ENCODE data around the gene ANKS6. TPM values are rescaled to one million over a fixed set of nuclear protein-coding genes. Genes with fewer than 3 reads are reported as not detected.
"Not testable (repeated sequence)": the region's sequence is repeated elsewhere in the genome, so short reads cannot be mapped to it uniquely, and the experiment has no call there.

Gene ANKS6
- total RNA-seq, 1 donor from 2014 or later: 25.8 TPM

GRCh38 chr9:98686961-98687855 is 109.1 kb downstream of the ANKS6 start:
- peaks cover 4% of the 10 kb centered on the region for H3K27me3 ChIP-seq (ENCODE audit: control insufficient read depth, insufficient read depth, low read length)
- TF ChIP-seq, protein P1, sequence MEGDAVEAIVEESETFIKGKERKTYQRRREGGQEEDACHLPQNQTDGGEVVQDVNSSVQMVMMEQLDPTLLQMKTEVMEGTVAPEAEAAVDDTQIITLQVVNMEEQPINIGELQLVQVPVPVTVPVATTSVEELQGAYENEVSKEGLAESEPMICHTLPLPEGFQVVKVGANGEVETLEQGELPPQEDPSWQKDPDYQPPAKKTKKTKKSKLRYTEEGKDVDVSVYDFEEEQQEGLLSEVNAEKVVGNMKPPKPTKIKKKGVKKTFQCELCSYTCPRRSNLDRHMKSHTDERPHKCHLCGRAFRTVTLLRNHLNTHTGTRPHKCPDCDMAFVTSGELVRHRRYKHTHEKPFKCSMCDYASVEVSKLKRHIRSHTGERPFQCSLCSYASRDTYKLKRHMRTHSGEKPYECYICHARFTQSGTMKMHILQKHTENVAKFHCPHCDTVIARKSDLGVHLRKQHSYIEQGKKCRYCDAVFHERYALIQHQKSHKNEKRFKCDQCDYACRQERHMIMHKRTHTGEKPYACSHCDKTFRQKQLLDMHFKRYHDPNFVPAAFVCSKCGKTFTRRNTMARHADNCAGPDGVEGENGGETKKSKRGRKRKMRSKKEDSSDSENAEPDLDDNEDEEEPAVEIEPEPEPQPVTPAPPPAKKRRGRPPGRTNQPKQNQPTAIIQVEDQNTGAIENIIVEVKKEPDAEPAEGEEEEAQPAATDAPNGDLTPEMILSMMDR (IDR thresholded peaks at IDR 0.05; ENCODE audit: insufficient read depth, low read length, poor library complexity, severe bottlenecking): no peak
- no peaks in the 10 kb centered on the region for H3K36me3 ChIP-seq (ENCODE audit: control insufficient read depth, insufficient read depth, low read length)
- DNase-seq (ENCODE audit: low read depth): peak; percentile 5
- H3K4me3 ChIP-seq (ENCODE audit: low read depth, low read length): no peak overlapping the region

GRCh38 chr9:98684816-98685215 is 111.5 kb downstream of the ANKS6 start:
- not testable (repeated sequence) for H3K36me3 ChIP-seq (ENCODE audit: control insufficient read depth, insufficient read depth, low read length); H3K4me3 ChIP-seq (ENCODE audit: low read depth, low read length); DNase-seq (ENCODE audit: low read depth); H3K27me3 ChIP-seq (ENCODE audit: control insufficient read depth, insufficient read depth, low read length)

Other genes with a start within 250 kb of the ANKS6 start
- 9.7 and 10.8 TPM in 2 replicates for gene GABBR2, start 87.6 kb downstream of the ANKS6 start, total RNA-seq
- 10.2 and 11.5 TPM in 2 replicates for gene GALNT12, start 11.1 kb upstream of the ANKS6 start, total RNA-seq
- 11.6 and 11.8 TPM in 2 replicates for gene COL15A1, start 147.4 kb upstream of the ANKS6 start, total RNA-seq

Measured in kidney epithelial cell (primary cell).